ENCODE measurements around the gene VAC14.

DNA sequence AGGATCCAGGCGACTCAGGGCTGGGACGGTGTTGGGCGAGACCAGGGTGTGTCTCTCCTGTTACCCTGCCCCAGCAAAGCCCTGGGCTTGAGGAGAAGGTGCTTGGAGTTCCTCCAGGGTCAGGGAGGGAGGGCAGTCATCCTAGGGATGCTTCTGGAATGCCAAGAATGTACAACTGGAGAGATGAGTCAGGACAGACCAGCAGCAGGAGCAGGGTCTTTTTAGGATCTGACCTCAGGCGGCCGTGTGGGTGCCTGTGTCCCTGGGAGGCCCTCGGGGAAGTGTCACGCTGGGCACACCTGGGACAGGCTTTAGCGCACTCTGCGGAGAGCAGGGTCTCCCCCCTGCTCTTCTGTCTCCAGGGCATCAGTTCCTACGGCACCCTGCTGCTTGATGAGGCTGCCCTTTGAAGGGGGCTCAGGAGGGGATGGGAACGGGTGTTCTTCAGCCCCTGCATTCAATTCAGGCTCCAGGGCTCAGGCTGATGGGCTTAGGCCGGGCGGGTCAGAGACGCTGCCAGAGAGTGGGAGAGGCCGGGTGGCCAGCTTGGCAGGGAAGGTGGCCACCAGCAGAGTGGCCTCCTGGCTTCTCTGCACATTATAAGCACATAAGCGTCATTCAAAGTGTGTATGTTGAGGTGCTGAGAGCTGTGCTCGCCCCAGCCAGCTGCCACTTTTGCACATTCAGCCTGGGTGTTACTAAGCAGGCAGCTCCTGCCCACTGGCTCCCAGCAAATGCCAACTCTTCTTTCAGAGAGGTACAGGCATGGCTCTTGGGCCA is 106.7 kb downstream of the VAC14 start:
- TF ChIP-seq CTCF (IDR thresholded peaks at IDR 0.05) (no peak), POLR2AphosphoS5 (IDR thresholded peaks at IDR 0.05; ENCODE audit: insufficient read depth in 1 of 2, low read depth in 1 of 2) (no peak), POLR2A (IDR thresholded peaks at IDR 0.05) (no peak)

Data from vagina (tissue), 2 donors.